ENCODE results near the gene RASL10A.
A peak's percentile ranks its signal among the peaks of the same experiment; 100 is the strongest.
"Not testable (repeated sequence)": the region's sequence is repeated elsewhere in the genome, so short reads cannot be mapped to it uniquely, and the experiment has no call there.

The RASL10A gene, protein sequence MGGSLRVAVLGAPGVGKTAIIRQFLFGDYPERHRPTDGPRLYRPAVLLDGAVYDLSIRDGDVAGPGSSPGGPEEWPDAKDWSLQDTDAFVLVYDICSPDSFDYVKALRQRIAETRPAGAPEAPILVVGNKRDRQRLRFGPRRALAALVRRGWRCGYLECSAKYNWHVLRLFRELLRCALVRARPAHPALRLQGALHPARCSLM

DNA sequence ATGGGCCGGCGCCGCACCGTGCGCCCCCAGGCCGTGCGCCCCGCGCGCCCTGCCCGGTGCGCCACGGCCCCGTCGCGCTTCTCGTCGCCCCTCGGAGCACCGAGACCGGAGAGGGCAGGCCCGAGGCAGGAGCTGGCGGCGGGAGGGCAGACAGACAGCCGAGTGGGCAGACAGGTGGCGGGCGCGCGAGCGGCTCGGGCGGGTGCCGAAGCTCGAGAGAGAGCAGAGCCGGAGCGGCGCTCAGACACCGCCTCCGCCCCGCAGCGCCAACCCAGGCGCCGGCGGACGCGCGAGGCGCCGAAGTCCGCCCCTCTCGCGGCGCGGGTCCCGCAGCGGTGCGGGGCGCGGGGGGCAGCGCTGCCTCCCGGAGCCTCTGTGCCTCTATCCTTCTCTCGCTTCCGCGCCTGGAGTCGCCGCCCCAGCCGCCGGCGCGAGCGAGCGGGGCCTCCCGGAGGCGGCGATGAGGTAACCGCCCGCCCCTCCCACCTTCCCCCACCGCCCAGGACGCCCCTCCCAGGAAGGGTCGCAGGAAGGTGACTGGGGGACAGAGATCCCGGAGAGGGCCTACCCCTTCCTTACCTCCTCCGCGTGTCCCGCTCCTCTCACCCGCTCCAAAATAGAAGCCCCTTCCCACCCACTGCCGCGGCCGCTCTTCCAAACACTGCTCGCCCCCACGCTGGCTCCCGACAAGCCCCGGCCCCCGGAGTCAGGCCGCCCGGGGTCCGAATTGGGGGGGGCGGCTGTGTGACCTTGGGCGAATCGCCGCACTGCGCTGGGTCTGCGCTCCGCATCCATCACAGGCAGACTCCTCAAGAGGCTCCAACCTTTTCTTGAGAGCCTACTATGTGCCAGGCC lies at the start of gene RASL10A:
TSS of gene RASL10A (minus strand) at position 412 of the 855 bp plus-strand sequence. CDS start 451 bp downstream, outside the sequence.
- peak; percentile 66 for DNase-seq

DNA sequence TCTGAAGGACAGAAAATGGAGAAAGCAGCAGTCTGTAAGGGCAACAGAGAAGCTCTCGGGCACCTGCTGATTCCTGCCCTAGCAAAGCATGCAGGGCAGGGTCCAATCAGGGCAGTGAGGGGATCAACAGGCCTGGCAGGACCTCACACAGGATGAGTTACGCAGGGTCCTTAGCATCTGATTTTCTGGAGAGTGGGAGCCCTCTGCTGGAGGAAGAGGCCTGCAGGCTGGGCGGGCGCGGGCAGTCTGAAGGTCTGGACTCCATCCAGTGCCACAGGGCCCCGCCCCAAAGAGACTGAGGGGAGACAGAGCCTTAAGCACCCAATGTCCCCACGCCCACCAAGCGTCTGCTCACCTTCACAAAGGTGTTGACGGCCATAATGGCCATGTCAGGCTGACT lies 44.0 kb upstream of the RASL10A start:
- DNase-seq = peak; percentile 75

DNA sequence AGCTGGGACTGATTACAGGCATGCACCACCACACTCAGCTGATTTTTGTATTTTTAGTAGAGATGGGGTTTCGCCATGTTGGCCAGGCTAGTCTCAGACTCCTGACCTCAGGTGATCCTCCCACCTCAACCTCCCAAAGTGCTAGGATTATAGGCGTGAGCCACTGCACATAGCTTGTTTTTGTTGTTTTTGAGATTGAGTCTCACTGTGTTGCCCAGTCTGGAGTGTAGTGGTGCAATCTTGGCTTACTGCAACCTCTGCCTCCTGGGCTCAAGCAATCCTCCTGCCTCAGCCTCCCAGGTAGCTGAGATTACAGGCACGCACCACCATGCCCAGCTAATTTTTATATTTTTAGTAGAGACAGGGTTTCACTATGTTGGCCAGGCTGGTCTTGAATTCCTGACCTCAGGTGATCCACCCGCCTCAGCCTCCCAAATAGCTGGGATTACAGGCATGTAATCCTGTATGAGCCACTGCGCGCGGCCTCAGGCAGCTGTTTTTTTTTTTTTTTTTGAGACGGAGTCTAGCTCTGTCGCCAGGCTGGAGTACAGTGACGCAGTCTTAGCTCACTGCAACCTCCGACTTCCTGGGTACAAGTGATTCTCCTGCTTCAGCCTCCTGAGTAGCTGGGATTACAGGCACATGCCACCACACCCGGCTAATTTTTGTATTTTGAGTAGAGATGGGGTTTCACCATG lies 41.8 kb upstream of the RASL10A start:
- not testable (repeated sequence) for DNase-seq

DNA sequence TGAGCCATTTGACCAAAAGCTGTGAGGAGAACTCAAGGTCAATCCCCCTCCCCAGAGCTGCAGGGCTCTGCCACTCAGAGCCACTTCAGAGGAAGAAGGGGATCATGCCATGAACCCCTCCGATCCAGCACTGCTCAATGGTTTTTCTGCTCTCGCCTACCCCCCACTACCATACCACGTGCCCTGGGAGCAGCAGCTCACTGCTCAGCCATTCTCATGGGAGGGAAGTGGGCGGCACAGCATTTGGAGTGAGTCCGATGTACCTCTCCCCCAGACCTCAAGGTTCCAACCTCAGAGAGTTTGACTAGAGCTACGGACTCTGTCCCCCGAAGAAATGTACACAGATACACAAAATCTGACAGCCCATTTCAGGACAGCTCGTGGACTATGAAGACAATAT lies 38.4 kb upstream of the RASL10A start:
- no peak for DNase-seq

DNA sequence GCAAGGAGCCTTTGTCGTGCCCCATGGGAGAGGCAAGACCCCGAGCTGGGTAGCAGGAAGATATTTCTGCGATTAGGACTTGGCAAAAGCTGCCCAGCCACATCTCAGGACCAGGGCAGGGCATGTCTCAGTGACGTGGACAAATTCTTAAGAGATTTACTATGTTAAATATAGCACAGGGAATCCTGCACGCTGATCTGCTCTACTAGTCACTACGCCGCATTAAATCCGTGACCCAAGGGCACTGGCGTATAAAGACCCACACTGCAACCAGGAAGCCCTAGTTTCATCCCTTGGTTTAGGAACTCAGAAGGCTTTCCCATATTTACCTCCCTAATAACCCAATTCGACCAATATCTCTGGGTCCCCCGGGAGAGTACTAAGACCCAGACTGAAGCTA lies 37.8 kb upstream of the RASL10A start:
- no peak for DNase-seq

DNA sequence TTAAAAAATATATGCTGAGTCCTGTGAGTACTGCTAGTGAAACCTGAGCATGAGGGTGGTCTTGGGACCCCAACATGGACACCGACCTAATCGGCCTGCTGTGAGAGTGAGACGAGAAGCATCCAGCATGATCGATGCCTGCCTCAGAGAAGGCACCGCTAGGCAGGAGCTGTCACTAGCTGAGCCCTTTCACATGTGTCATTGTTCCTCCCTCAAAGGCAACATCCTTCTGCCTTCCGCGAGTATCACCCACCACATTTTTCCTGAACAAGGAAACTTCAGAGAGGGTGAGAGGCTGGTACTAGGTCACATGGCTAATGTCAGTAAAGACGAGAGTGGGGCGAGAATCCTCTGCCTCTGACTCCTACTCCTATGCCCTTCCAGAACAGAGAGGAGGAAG lies 37.3 kb upstream of the RASL10A start:
- no peak for DNase-seq

DNA sequence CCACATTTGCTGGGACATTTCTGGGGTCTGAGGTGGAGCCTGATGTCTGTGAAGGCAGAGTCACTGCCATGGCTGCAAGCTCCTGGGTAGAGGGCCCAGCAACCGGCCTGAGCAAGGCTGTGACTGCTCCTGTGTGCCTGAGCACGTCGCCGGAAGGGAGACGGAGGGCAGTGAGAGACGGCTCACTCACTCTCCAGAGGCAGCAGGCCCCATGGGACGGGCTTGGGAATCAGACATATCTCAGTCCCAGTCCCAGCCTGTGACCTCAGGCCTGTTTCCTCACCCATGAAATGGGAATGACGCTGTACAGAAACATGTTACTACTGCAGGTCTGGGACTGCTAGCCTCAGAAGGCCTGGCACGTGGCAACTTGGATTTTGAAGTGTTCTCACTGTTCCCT lies 36.4 kb upstream of the RASL10A start:
- no peak for DNase-seq

DNA sequence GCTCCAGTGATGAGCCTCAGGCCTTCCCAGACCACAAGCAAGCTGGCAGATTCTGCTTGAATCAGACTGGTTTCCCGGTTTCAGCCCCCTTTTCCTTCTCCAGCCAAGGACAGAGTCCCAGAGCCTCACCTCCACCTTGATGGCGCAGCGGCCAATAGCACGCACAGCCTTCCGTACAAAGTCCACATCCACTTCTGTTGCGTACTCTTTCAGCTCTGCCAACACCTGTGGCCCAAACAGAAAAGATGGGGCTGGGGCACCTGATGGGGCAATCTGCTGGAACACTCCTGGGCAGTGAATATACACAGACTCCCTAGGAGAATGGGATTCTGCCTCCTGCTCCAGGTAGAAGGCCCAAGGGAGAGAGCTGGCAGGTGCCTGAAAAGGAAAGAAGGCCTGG lies 35.5 kb upstream of the RASL10A start:
- no peak for DNase-seq

DNA sequence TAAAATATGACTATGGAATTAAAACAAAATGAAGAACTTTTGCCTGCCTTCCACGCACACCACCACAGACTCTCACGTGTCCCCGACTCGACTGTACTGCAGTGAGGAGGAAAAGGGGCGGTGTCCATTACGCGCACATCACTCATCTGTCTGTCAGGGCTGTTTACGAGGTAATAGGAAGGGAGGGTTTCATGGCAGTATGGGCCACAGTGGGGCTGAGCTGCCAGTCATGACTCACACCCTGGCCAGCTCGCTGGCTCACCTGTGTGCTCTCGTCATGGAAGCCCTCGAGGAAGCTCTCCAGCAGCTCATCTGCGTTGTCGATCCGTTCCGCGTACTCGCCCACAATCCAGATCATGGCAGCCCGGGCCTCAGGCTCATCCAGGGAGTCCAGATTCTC lies 33.5 kb upstream of the RASL10A start:
- no peak for DNase-seq

DNA sequence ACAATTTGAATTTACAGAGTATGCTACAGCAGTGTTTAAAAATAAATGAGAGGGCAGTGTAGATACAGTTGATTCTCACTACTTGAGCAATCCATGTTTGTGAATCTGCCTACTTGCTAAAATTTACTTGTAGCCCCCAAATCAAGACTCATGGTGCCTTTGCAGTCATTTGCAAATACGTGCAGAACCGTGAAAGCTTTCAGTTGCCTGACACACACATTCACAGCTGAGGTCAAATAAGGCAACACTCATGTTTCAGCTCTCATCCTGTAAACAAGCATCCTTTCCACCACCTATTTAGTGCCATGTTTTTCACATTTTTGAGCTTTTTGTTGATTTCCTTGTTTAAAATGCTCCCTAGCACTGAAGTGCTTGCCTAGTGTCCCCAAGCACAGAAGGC lies 32.5 kb upstream of the RASL10A start:
- DNase-seq = no peak

DNA sequence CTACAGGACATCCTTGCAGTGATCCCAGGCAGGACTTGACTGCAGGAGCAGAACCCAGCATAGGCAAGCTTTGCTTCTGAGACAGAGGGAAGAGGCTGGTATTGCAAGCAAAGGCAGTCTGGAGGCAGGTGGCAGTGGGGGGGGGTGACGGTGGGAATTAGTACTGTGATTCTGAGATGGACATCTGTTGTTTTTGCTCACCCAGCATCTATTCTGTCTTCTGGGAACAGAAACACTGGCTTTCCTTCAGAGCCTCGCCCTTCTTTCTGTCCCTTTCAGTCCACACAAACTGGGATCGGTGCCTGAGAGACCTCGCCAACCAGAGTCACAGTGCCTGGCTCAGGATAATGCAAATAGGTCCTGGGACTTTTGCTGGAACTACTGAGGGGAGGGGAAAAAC lies 31.2 kb upstream of the RASL10A start:
- DNase-seq = no peak

DNA sequence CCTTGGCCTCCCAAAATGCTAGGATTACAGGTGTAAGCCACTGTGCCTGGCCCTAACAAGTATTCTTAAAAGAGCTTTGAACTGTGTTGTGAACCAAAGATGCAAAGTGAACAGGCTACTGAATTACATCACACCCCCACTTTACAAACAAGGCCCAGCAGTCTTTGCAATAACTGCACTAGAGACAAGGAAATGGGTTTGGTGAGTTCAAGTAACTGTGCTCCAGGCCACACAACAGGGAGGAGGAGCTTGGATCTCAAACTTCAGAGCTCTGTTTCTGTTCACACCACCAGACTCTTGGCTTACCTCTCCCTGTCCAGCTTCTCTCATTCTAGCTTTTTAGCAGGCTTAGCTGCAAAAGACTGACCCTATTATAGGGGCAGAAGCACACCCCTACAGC lies 30.4 kb upstream of the RASL10A start:
- DNase-seq = no peak

DNA sequence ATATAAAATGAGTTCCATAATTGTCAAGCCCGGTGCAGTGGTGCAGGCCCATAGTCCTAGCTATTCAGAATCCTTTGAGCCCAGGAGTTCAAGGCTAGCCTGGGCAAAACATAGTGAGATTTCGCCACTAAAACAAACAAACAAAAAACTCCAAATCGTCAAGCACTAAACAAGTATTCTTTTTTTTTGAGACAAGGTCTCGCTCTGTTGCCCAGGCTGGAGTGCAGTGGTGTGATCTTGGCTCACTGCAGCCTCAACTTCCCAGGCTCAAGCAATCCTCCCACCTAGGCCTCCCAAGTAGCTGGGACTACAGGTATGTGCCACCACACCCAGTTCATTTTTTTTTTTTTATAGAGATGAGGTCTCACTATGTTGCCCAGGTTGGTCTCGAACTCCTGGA lies 29.4 kb upstream of the RASL10A start:
- DNase-seq = not testable (repeated sequence)

DNA sequence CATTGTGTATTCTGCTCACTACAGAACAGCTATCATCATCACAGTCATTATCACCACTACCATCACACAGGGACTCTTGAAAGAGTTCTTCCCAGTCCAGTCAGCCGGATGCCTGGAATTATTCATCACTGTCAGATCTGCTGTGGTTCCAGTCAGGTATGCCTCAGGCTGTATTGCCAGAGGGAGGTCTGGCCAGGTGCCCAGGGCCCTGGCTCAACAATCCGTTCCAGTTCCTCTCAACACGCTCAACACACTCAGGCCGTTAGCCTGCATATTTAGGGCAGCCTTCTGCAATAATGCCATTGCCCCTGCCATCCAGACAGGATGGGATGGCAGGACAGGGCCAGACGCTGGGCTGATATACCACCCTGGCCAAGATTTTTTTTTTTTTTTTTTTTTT lies 28.6 kb upstream of the RASL10A start:
- DNase-seq = no peak

DNA sequence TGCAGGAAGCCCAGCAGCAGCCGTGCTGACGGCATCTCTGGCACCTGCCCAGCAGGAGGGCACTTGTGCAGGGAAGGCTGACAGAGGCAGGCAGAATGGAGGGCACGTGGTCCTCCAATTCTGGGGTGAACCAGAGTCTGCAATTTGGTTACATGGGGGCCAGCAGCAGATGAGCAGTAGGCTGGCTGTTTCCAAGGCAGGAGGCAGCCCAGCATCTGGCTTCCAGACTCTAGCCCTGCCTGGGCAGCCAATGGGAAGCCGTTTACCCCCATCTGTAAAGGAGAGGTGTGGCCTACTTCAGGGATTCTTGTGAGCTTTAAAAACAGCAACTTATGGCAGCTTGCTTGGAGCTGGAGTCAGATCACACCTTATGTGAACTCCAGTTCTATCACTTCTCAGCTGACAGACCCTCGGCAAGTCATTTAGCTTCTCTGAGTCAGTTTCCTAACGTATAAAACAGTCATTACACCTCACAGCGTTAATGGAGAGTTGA lies 27.9 kb upstream of the RASL10A start:
- DNase-seq = peak; percentile 56

DNA sequence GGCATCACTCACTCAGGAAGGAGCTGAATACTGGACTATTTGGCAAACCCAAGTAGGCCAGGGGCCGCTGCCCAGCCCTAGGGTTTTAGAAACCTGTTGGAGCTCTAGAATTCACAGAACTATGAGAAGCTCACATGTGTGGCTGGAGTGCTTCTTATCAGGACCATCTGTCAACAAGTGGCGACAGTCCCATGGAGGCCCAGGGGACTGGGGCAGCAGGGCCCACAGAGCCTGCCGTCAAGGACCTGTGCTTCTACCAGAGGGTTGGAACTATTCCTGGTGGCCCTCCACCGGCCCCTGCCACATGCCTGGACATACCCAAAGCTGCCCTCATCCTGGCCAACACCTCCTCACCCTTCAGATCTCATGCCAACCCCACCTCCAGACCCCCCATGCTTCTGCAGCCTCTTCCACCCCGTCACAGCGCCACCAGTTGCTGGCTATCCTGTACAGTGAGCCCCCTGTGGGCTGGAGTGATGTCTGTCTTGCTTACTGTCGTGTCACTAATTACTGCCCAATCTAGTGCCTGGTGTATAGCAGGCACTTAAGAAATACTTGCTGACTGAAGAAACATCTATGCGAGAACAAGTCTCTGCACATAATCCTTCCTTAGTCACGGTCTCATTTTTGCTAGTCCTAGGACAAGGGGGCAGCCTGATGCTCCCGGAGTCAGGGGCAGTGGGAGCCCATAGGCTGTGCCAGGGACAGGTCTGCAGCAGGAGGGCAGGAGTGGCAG lies 27.2 kb upstream of the RASL10A start:
- no peak for DNase-seq

DNA sequence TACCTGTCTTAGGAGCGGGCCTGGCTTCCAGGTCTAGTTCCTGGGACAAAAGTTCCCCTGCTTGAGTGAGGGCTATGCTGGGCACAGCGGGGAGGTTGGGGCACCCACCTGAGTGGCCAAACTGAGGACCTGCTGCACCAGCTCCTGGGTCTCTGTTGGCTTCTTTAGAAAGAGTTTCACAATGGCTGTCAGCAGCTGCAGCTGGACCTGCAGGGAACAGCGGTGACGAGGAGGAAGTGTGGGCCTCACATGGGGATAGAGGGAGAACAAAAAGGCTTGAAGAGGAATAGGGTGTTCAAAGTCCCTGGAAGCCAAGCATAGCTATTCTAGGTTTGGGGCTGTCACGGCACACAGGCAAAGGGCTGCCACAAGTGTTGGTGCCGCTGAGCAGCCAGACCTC lies 26.7 kb upstream of the RASL10A start:
- DNase-seq = no peak

DNA sequence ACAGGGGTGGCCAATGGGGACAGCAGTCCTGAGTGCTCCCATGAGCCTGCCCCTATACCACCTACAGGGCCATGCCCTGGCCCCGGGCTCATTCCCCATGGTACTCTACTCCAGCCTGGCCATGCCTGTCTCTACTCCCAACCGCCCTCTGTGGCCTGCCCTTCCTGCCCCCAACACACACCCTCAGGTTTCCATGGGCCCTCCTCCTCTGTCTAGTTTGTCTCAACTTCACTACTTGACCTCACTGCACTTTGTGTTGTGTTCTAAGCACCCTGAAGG lies 26.3 kb upstream of the RASL10A start:
- no peak for DNase-seq

DNA sequence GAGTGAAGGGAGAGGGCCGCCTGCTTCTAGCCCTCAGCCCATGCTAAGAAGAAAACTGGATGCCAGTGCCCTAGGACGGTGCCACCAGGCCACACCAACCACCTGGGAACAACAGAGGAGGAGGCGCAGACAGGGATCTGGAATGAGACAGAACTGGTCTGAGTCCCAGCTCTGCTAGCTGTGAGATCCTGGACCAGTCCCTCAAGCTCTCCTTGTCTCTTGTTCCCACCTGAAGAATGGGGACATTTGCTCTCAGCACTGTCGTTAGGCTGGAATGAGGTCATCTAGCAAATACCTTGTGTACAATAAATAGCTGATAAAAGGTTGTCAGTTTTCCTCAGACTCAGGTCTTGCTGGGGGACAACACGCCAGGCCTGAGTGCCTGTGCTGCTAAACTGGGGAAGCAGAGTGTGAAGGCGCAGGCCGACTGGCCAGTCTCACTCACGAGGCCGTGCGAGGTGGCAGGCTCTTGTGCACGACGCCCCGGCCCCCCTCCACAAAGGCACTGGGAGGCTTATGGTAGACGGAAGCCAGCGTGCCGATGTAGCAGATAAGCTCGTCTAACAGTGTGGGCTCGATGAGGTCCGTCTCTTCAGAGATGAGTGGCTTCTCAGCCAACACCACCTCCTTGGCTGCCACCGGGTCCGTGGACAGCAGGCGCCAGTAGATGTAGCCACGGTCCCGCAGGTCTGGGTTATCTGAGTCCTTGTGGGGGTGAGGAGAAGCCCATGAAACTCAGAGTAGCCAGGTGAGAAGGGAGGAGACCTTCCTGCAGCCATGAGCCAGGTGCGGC lies 25.8 kb upstream of the RASL10A start:
- DNase-seq = no peak

DNA sequence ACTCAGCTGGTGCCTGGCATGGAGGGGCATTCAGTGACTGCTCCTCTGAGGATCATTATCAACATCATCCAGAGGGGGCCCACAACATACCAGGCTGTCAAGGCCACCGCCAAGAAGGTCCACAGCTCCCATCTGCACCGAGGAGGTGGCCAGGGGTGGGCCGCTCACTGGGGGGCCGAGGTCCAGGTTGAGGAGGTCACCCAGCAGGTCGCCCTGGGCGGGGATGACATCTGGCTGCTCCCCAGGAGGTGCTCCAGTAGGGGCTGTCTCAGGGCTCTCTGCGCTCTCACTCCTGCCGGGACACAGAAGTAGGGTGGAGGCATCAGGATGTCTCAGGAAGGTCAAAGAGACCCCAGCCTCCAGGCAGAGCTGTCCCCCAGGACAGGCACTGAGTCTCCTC lies 25.1 kb upstream of the RASL10A start:
- DNase-seq = no peak

DNA sequence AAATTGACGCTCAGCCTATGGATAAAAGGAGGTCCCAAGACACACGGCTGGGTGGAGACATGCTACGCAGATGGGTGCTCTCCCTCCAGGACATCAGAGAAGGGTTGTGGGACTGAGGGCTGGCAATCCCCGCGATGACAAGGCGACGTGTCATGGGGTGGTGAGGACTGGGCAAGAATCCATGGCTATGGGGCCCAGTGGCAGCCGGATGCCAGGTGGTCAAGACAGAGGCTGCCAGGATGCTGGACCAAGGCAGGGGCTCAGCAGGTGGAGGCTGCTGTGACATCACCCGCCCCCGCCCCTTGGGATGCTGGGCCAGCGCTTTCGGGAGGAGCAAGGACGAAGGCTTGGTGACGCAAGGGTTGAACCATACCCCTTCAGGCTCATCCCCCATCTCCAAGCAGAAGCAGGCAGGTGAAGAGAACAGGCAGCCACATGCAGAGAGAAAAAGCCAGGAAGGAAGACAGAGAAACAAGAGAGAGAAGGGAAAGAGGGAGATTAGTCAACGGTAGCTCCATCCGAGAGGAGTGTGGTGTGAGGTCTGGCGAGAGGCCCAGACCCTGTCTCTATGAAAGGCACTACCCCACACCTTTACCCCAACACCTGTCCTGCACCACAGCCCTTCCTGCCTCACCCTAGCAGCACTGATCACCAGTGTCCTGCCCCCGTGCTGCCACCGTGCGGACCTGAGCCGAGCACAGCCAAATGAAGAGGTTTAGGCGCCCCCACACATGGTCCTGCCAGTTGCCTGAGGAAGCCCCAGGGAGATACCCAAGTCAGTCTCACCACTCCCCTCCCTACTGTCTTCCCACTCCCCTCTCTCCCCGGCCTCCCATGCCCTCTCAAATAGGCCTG lies 24.1 kb upstream of the RASL10A start:
- DNase-seq = no peak

DNA sequence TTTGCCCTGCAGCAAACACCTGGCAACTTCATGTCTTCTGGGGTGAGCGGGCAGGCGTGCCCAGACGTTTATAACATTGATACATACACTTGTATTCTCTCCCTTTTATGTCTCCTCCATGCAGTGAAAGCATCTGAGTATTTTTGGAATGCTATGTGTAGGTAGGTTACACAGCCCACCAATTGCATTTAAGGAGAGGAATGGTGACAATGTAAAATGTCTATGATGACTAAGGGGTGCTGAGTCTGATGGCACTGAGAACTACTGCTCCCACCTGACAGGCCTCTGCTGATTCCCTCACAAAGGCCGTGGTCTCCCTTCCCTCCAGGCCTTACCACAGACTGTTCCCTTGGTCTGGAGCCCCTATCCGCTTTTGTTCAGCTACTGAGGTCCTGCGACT lies 22.9 kb upstream of the RASL10A start:
- no peak for DNase-seq
